CD4-positive, alpha-beta T cell treated with Interleukin-4 for 1 hour (primary cell): ENCODE results near the gene PLD5.

Experiments
- DNase-seq, 2 donors: peaks; one replicate each; pipeline ENCODE4 v3.0.0-alpha.2; 2020 to 2022

The PLD5 gene

DNA sequence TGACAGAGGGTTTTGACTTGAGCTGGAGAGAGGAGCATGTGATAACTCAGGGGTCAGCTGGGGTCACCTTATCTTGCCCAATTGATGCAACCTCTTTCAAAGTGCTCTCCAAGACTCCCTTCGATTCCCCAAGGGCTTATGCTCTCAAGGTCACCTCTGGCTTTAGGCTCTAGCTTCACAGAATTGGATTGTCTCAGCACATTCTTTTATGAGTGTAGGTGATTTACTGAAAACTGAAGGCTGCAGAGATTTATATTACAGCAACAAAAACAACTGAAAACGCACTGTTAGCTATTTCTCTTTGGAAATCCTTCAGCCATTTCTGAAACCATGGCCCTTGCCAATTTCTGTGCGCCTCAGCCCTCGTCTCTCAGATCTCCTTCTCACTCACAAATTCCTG lies 491.1 kb downstream of the PLD5 start:
- DNase-seq, result no peak
